Fibroblast of villous mesenchyme (primary cell): Measurements from ENCODE around the gene SPON1. TPM values are rescaled to one million over a fixed set of nuclear protein-coding genes. Genes with fewer than 3 reads are reported as not detected.

Experiments used
- DNase-seq: peaks from one replicate; pipeline ENCODE4 v3.0.0-alpha.2; 2010; ENCODE audit warnings: low read depth
- H3K4me3 ChIP-seq: 2 replicates; pipeline ENCODE4 v1.5.1; 2011; ENCODE audit warnings: low read depth, mild to moderate bottlenecking, low read length
- CTCF ChIP-seq: IDR thresholded peaks from 2 replicates; pipeline ENCODE4 v1.5.1; 2012; ENCODE audit warnings: low read depth, mild to moderate bottlenecking, low read length; ENCODE audit not compliant: insufficient read depth
- total RNA-seq: library from RNA; depleted of rRNA; stranded (reverse); fragments of >200 nt; gene quantifications from 2 replicates; pipeline ENCODE4 v1.2.3, GENCODE V29; 2012

Gene SPON1
- total RNA-seq, 1 donor: 0.43 TPM

- H3K4me3 ChIP-seq: no peak overlapping the region
- no peak for DNase-seq
- no peak for TF ChIP-seq CTCF
Measured at GRCh38 chr11:14102766-14103165, 140.2 kb downstream of the SPON1 start.

GRCh38 chr11:14105446-14105845, 142.9 kb downstream of the SPON1 start:
- no peak overlapping the region for H3K4me3 ChIP-seq
- TF ChIP-seq CTCF: no peak
- no peak for DNase-seq

- H3K4me3 ChIP-seq: no peak overlapping the region
- TF ChIP-seq CTCF: no peak
- no peak for DNase-seq
Measured at GRCh38 chr11:14106303-14107049, 144.0 kb downstream of the SPON1 start.

GRCh38 chr11:14107050-14107430, 144.5 kb downstream of the SPON1 start:
- TF ChIP-seq CTCF: no peak
- no peak for DNase-seq
- no peak overlapping the region for H3K4me3 ChIP-seq

GRCh38 chr11:14109742-14110141, 147.2 kb downstream of the SPON1 start:
- no peak for DNase-seq
- no peak overlapping the region for H3K4me3 ChIP-seq
- no peak for TF ChIP-seq CTCF

- TF ChIP-seq CTCF: no peak
- H3K4me3 ChIP-seq: no peak overlapping the region
Measured at GRCh38 chr11:14110629-14111028, 148.1 kb downstream of the SPON1 start.

GRCh38 chr11:14111496-14111895, 149.0 kb downstream of the SPON1 start:
- no peak overlapping the region for H3K4me3 ChIP-seq
- DNase-seq: no peak
- no peak for TF ChIP-seq CTCF

More at GRCh38 chr11:14110629-14111028, 148.1 kb downstream of the SPON1 start:
- no peak for DNase-seq
